AG20443 (cell line): ENCODE results near the gene SENP8.

Experiments
- DNase-seq: peaks from one replicate; pipeline ENCODE4 v3.0.0; 2012; ENCODE audit warnings: low spot score, mixed read lengths

SENP8 gene

DNA sequence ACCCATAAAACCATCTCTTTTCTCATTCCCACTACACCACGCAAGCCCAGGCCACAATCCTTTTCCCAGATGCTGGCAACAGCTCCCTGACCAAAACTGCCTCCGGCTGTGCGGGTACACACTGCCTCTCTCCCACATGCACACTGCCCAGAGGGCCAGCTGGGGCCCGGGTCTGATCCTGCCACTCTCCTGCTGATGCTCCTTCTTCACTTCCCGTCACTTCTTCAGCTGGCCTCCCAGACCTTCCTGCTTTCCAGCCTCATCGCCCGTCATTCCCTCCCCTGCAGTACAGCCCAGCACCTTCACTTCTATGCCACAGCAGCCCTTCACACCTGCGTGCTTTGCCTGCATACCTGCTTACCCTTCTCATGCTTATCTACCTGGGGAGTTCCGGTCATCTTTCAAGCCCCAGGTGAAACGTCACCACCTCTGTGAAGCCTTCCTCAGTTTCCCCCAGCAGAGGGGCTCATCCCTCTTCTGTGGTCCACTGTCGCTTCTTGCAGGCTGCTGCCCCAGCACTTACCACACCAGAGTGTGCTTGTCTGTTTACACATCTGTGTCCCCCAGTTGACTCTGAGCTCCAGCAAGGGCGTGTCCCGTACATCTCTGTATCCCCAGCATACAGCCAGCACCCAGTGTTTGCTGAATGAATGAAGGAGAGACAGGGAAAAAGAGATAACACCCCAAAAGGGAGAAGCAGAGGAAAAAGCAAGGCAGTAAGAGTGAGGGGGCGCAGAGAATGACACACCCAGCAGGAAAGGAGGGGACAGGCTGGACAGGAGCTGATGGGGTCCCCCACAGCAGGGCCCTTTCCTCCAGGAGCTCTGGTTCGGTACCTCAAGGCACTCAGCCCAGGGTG lies 57.2 kb downstream of the SENP8 start:
- no peak for DNase-seq

DNA sequence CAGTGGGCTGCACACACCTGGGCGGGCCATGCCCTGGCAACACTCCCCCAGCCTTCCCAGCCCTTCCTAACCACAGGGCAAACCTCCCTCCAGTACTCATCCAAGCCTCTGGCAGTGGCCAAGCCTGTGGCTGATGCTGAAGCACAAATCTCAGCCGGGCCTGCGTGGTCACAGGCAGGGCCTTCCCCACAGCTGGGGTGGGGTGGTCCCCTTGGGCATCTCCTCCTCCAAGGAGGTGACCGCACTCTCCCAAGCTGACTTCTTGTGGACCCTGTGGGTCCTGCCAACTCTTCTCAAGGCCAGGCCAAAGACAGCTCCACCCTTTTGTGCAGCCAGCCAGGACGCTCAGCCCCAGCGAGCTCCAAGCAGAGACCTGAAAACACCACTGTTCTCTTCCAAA lies 58.0 kb downstream of the SENP8 start:
- peak; percentile 36 for DNase-seq

DNA sequence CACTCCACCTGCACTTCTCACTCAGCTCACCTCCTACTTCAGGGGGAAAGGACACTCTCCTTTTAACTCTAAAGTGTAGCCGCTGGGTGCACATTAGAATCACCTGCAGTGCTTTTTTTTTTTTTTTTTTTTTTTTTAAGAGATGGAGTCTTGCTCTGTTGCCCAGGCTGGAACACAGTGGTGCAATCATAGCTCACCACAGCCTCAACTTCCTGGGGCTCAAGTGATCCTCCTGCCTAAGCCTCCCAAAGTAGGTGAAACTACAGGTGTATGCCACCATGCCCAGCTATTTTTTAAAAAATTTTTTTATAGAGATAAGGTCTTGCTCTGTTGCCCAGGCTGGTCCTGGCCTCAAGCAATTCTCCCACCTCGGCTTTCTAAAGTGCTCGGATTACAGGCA lies 58.5 kb downstream of the SENP8 start:
- DNase-seq: no peak

DNA sequence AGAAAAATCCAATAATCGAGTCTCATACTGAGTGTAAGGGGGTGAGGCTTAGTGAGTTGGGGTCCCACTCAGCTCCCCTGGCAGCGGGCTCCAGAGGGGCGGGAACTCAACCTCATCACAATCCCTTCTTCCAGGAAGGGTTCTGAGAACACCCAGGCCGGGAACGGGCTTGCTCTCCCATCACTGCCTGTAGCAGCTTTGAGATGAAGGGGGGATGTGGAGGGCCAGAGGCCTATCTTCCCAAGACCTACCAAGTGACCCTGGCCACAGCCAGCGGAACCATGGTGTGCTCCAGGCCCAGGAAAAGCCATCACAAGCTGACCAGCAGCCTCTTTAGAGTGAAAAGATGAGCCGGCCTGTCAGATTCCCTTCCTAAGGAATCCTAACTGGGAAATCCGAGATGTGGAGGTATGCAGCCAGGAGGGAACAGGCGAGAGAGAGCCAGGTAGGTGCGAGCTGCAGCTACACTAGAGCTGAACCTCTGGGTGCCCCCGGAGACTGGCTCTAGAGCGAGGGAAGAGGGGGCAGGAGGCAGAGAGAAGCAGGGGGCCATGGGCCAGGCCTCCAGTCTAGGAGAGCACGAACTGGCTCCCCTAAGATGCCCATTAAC lies 60.9 kb downstream of the SENP8 start:
- DNase-seq: no peak

DNA sequence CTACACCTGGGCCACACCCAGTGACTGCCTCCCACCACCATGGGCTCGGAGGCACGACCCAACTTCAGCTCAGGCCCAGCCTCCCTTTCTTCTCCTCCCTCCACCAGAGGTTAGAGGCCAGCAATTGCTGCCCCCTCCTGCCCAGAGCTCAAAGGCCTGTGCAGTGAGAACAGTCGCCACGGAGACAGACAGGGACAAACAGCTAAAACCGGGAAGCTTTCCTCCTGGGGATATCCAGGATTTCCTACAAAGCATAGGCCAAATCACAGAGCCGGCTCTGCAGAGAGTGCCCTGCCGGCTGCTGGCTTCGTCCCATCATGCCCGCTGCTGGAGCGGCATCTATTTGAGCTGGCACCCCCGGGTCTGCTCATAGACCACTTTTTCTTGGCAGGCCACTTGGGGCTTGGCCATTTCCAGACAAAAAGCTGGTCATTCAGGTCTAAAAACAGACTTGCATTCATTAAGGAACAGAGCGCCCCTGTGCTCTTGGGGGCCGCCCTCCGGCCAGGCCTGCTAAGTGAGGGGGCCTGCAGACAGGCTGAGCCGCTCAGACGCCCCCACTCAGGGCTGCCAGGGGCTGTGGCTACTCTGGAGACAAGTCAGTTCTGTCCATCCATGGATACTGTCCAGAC lies 61.9 kb downstream of the SENP8 start:
- DNase-seq: no peak

DNA sequence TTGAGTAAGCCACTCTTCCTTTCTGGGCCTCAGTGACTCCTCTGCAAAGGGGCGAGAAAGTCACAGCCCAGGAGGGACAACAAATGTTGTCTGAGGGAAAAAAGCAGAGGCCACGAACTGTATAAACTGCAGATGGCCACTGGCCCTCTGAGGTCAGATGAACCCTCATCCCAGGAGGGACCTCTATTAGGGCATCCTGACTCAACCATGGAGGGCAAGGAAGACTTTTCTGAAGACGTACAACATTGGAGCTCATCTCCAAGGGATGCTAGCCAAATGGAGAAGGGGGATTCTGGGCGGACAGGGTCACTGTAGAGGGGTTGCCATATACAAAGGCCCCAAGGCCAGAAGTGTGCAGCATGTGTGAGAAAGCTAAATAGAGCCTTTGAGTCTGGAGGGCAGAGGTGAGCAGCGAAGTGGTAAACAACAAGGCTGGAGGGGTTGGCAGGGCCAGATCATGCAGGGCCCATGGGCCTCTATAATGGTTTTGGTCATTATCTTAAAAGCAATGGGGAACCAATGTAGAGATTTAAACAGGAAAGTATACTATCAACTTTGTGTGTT lies 62.6 kb downstream of the SENP8 start:
- no peak for DNase-seq

DNA sequence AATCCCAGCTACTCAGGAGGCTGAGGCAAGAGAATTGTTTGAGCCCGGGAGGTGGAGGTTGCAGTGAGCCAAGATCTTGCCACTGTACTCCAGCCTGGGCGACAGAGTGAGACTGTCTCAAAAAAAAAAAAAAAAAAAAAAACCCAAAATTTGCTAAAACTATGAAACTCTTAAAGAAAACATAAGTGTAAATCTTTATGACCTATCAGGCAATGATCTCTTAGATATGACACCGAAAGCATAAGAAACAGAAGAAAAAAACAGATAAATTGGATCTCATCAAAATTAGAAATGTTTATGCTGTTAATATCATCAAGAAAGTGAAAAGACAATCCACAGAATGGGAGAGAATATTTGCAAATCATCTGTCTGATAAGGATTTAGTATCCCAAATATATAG lies 64.0 kb downstream of the SENP8 start:
- no peak for DNase-seq

DNA sequence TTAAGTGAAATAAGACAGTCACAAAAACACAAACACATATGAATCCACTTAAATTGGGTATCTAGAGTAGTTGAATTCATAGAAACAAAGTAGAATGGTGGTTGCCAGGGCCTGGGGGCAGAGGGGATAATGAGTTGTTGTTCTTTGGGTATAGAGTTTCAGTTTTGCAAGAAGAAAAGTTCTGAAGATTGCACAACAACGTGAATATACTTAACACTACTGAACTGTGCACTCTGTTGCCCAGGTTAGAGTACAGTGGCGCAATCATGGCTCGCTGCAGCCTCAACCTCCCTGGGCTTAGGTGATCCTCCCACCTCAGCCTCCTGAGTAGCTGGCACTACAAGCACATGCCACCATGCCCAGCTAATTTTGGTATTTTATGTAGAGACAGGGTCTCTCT lies 64.5 kb downstream of the SENP8 start:
- no peak for DNase-seq

DNA sequence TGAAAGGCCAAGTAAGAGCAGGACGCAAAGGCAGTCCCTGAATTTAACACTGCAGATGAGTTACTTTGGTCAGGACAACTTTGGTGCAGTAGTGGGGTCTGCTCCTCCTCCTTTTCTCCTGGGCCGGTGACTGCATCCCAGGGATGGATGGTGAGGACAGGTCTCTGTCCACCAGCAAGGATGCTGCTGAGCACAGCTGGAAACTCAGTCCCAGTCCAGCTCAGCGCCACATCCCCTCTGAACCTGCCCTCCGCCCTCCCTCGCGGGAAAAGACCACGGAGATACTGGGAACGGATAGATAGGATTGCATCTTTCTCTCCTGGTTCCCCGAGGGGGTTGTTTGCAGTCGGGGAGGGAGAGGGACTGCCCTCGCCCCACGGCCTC lies 65.6 kb downstream of the SENP8 start:
- no peak for DNase-seq

DNA sequence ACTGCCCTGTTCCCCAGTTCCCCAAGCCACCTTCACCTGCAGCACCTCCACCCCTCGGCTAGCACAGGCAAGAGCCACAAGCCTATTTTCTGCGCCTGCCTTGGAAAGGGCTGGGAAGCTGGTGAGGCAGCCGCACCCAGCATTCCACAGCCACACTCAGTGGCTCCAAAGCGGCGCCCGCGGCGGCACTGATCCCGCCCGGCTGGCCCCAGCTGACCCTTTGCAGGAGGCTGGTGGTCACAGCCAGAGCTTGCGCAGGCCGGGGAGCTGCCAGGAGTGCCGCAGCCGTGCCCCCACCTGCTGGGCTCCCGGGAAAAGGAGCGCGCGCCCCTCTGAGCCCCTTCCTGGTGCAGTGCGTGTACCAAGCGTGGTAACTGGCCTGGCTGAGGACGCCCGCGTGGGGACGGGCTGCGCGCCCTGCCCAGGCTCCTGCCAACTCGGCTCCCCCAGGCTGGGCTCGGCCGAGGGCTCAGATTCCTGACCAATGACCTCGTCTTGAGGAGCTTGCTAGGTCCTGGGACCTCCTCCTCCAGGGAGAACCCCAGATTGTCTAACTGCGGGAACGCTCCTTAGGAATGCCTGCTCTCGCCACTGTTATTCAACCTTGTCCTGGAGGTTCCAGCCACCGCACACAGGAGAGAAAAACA lies 66.1 kb downstream of the SENP8 start:
- peak; percentile 91 for DNase-seq

DNA sequence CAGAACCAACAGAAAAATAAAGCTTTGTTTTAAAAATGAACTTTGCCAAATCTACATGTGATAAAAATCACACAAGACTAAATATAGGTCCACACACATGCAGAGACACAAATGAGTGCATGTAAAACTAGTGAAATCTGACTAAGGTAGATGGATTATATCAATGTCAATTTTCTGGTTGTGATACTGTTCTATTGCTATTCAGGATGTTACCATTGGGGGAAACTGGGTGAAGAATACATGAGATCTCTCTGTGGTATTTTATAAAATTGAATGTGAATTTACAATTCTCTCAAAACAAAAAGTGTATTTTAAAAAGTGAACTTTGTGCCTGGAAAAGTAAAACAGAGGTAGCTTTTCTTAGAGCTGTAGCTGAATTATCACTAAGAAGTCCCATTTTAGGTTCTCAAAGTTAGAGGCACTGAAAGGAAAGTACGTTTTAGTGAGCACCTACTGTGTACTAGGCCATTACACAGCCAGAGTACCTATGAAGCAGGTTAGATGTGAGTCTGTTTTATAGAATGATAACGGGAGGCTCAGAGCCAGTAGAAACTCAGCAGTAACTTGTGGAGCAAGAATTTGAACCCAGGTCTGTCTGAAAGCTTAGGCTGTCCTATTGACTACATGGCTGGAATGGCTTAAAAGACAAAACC lies 71.2 kb downstream of the SENP8 start:
- no peak for DNase-seq

DNA sequence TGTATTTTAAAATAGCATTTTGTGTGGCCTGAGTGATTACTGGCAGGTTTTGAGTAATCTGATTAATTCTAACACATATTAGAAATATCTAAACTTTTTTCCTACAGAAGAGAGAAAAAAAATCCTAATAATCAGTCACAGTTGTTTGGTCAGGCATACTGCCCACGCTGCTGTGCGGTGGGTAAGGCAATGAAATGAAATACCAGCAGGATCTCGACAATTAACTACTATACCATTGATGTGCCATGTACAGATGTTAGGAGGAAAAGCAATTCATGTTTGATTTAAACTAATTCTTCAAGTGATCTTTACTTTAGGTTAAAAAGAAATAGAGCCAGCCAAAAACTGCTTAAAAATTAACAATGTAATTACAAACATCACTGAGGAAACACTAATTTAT lies 74.2 kb downstream of the SENP8 start:
- no peak for DNase-seq
